CD14-positive monocyte (primary cell): ENCODE measurements around the gene CYLD. TPM values are rescaled to one million over a fixed set of nuclear protein-coding genes. Genes with fewer than 3 reads are reported as not detected.

ENCODE experiments used
- DNase-seq, 3 donors: peaks; one replicate each; pipeline ENCODE4 v3.0.0-alpha.2; 2011 to 2022
- H2AFZ ChIP-seq: 2 replicates; pipeline ENCODE4 v1.6.0; 2012; ENCODE audit warnings: mild to moderate bottlenecking, low read depth, low read length, inconsistent platforms; ENCODE audit not compliant: insufficient read depth, poor library complexity, severe bottlenecking
- H3K27ac ChIP-seq, 2 donors: 1 replicate in 1 of 2; 2 replicates in 1 of 2; pipeline ENCODE4 v1.5.1; 2012 to 2013; ENCODE audit warnings: low read length in 2 of 2, control low read depth in 1 of 2, inconsistent platforms in 1 of 2, low read depth in 1 of 2, mild to moderate bottlenecking in 1 of 2
- H3K27me3 ChIP-seq, 2 donors: one replicate each; pipeline versions ENCODE4 v1.6.0 to v1.6.1; 2011 to 2013; ENCODE audit warnings: low read length in 2 of 2; ENCODE audit not compliant: control insufficient read depth in 2 of 2, insufficient read depth in 2 of 2
- H3K36me3 ChIP-seq, 2 donors: replicated peaks in 1 of 2; 1 replicate in 1 of 2; 2 replicates in 1 of 2; pipeline versions ENCODE4 v1.5.1 to v1.6.1; 2012 to 2013; ENCODE audit warnings: low read length in 2 of 2, control low read depth in 1 of 2, inconsistent platforms in 1 of 2, mild to moderate bottlenecking in 1 of 2; ENCODE audit not compliant: insufficient read depth in 2 of 2, control insufficient read depth in 1 of 2
- H3K4me1 ChIP-seq, 2 donors: 1 replicate in 1 of 2; 2 replicates in 1 of 2; pipeline versions ENCODE4 v1.5.1 to v1.6.1; 2012 to 2013; ENCODE audit warnings: low read length in 2 of 2, control low read depth in 1 of 2, inconsistent platforms in 1 of 2, mild to moderate bottlenecking in 1 of 2, moderate library complexity in 1 of 2; ENCODE audit not compliant: insufficient read depth in 2 of 2, control insufficient read depth in 1 of 2
- H3K4me2 ChIP-seq: replicated peaks from 2 replicates; pipeline ENCODE3; 2012; ENCODE audit warnings: low read length, moderate library complexity, mild to moderate bottlenecking; ENCODE audit not compliant: poor library complexity, severe bottlenecking; ENCODE audit errors: extremely low read depth
- H3K4me3 ChIP-seq, 3 experiments: fragments of 200-600 bp in 1 of 3; sonication (generic) in 1 of 3; replicated peaks in 1 of 3; 1 replicate in 2 of 3; 2 replicates in 1 of 3; pipeline ENCODE4 v1.5.1; 2011 to 2013; ENCODE audit warnings: low read length in 3 of 3, mild to moderate bottlenecking in 3 of 3, control low read depth in 2 of 3, low read depth in 2 of 3, inconsistent platforms in 1 of 3, moderate library complexity in 1 of 3
- H3K79me2 ChIP-seq: 2 replicates; pipeline ENCODE4 v1.6.0; 2012; ENCODE audit warnings: mild to moderate bottlenecking, control low read depth, inconsistent platforms, low read length, moderate library complexity; ENCODE audit not compliant: insufficient read depth
- H3K9ac ChIP-seq: 2 replicates; pipeline ENCODE4 v1.6.0; 2017; ENCODE audit warnings: low read length, mild to moderate bottlenecking; ENCODE audit not compliant: insufficient read depth, poor library complexity, severe bottlenecking
- H3K9me3 ChIP-seq, 2 donors: replicated peaks in 1 of 2; 1 replicate in 1 of 2; 2 replicates in 1 of 2; pipeline versions ENCODE4 v1.5.1 to v1.6.1; 2012 to 2013; ENCODE audit warnings: low read length in 2 of 2, control low read depth in 1 of 2; ENCODE audit not compliant: control insufficient read depth in 1 of 2, insufficient read depth in 1 of 2
- H4K20me1 ChIP-seq: 2 replicates; pipeline ENCODE4 v1.6.0; 2012; ENCODE audit warnings: mild to moderate bottlenecking, low read length, control low read depth, moderate library complexity; ENCODE audit not compliant: insufficient read depth
- H3K27ac Mint-ChIP-seq, 7 donors: one replicate each; pipeline ENCODE4 v1.8.0; 2020; ENCODE audit warnings: mild to moderate bottlenecking in 7 of 7, mixed read lengths in 7 of 7, moderate library complexity in 6 of 7, inconsistent platforms in 2 of 7
- H3K27me3 Mint-ChIP-seq, 3 donors: one replicate each; pipeline ENCODE4 v1.8.0; 2021 to 2022; ENCODE audit warnings: low read depth in 3 of 3, mild to moderate bottlenecking in 3 of 3, mixed read lengths in 3 of 3, moderate library complexity in 3 of 3, inconsistent platforms in 1 of 3
- H3K36me3 Mint-ChIP-seq, 2 donors: one replicate each; pipeline ENCODE4 v1.8.0; 2020; ENCODE audit warnings: mixed read lengths in 2 of 2, inconsistent platforms in 1 of 2, mild to moderate bottlenecking in 1 of 2
- H3K4me1 Mint-ChIP-seq: one replicate; pipeline ENCODE4 v1.8.0; 2020; ENCODE audit warnings: mild to moderate bottlenecking, mixed read lengths
- H3K4me3 Mint-ChIP-seq, 2 donors: one replicate each; pipeline ENCODE4 v1.8.0; 2020; ENCODE audit warnings: mild to moderate bottlenecking in 2 of 2, mixed read lengths in 2 of 2, moderate library complexity in 1 of 2
- H3K9me3 Mint-ChIP-seq, 7 donors: one replicate each; pipeline ENCODE4 v1.8.0; 2020 to 2022; ENCODE audit warnings: mixed read lengths in 7 of 7, mild to moderate bottlenecking in 6 of 7, moderate library complexity in 6 of 7, inconsistent platforms in 2 of 7
- CTCF ChIP-seq: fragments of 200-600 bp; IDR thresholded peaks from one replicate; pipeline ENCODE4 v1.8.0; 2022; ENCODE audit warnings: antibody characterized with exemption, mild to moderate bottlenecking
- WGBS: methylation state at CpG from one replicate; pipeline ENCODE4 v1.1.5; 2013; ENCODE audit warnings: missing lambda C conversion rate; ENCODE audit not compliant: insufficient coverage; 5-methylcytosine and 5-hydroxymethylcytosine counted together
- intact Hi-C, 2 donors: fragments of 100-400 bp; cut with micrococcal nuclease; formaldehyde crosslinking; loops; one replicate each; pipeline versions ENCODE4 v1.15.0 to v1.15.1; 2023
- polyA plus RNA-seq, 3 donors: library from polyadenylated mRNA; depleted of rRNA in 1 of 3; unstranded in 2 of 3; stranded (reverse) in 1 of 3; fragments of 300-500 nt in 2 of 3; fragments of >200 nt in 1 of 3; fragmentation: Illumina TruSeq in 2 of 3; gene quantifications; 1 replicate in 2 of 3; 2 replicates in 1 of 3; pipeline ENCODE4 v1.2.3, GENCODE V29; 2012 to 2021

CYLD gene
- polyA plus RNA-seq, 3 donors: 32.1 to 57.9 (median 35.9) TPM

- H3K9ac ChIP-seq: peak overlapping the region; percentile 10
- Mint-ChIP-seq H3K27me3 (no peaks in the 10 kb centered on the region), H3K27ac (peak overlapping the region; percentile 84 to 92 (median 86)), H3K4me3 (peak overlapping the region in 1 of 2 donors; percentile 21), H3K9me3 (no peaks in the 10 kb centered on the region), H3K4me1 (peaks cover 96% of the 10 kb centered on the region), H3K36me3 (peaks cover 70 to 94% of the 10 kb centered on the region in 2 donors)
- WGBS: 89% methylated on average over 21 of the region's 25 CpGs
- no peak for DNase-seq
- peaks cover 80% of the 10 kb centered on the region for H4K20me1 ChIP-seq
- H3K27ac ChIP-seq: peak overlapping the region; percentile 50 to 92
- no peak for TF ChIP-seq CTCF
- H2AFZ ChIP-seq: no peak overlapping the region
- H3K9me3 ChIP-seq: no peaks in the 10 kb centered on the region
- peaks cover 96% of the 10 kb centered on the region for H3K79me2 ChIP-seq
- H3K27me3 ChIP-seq: no peaks in the 10 kb centered on the region
- H3K4me2 ChIP-seq: peak overlapping the region; percentile 51
- H3K36me3 ChIP-seq: peaks cover 78 to 91% of the 10 kb centered on the region in 2 donors
- H3K4me1 ChIP-seq: peaks cover 96 to 99% of the 10 kb centered on the region in 2 donors
- intact Hi-C loops: loop anchor here (5.0 kb wide), 2 partner anchors 35 to 40 kb away; no protein-coding TSS in a partner anchor
- peak overlapping the region in 1 of 3 experiments; percentile 44 for H3K4me3 ChIP-seq
These were observed 29.9 kb upstream of the CYLD start for GRCh38 chr16:50711862-50712559.

GRCh38 chr16:50712560-50712898, 29.4 kb upstream of the CYLD start:
- peaks cover 96% of the 10 kb centered on the region in 2 donors for H3K4me1 ChIP-seq
- intact Hi-C loops: loop anchor here (5.0 kb wide), 2 partner anchors 35 to 40 kb away; no protein-coding TSS in a partner anchor

More at GRCh38 chr16:50712560-50712898, 29.4 kb upstream of the CYLD start:
- Histone ChIP-seq H4K20me1 (peaks cover 83% of the 10 kb centered on the region), H3K9me3 (no peaks in the 10 kb centered on the region), H3K4me2 (peak overlapping the region; percentile 51), H3K27me3 (no peaks in the 10 kb centered on the region), H2AFZ (no peak overlapping the region), H3K9ac (peak overlapping the region; percentile 10), H3K4me3 (peak overlapping the region in 1 of 3 experiments; percentile 44), H3K27ac (peak overlapping the region; percentile 50 to 92), H3K79me2 (peaks cover 96% of the 10 kb centered on the region), H3K36me3 (peaks cover 78 to 91% of the 10 kb centered on the region in 2 donors)
- Mint-ChIP-seq H3K4me1 (peaks cover 95% of the 10 kb centered on the region), H3K27me3 (no peaks in the 10 kb centered on the region), H3K4me3 (peak overlapping the region in 1 of 2 donors; percentile 21), H3K27ac (peak overlapping the region; percentile 84 to 92 (median 86)), H3K36me3 (peaks cover 70 to 94% of the 10 kb centered on the region in 2 donors), H3K9me3 (no peaks in the 10 kb centered on the region)
- no peak for TF ChIP-seq CTCF
- DNase-seq: peak in 1 of 3 donors; percentile 35
- WGBS: no CpG with 5 or more reads among the region's 3 CpGs
